HEK293 (cell line): ENCODE results near the gene TTYH2.

Source experiments
- CTCF ChIA-PET: fragments of 350-600 bp; formaldehyde crosslinking; extraction: SDS; loops from one replicate; lab custom pipeline; 2021; ENCODE audit warnings: antibody characterized with exemption; lab: Yijun Ruan, JAX
- POLR2A ChIA-PET: fragments of 300-600 bp; formaldehyde crosslinking; extraction: SDS; loops from one replicate; lab custom pipeline; 2020; ENCODE audit warnings: antibody characterized with exemption, inconsistent platforms; lab: Yijun Ruan, JAX
- H3K27ac ChIP-seq: fragments of 200-500 bp; sonication (Bioruptor generic); 2 replicates; pipeline ENCODE4 v1.5.1; 2014; ENCODE audit warnings: low read depth, low read length, control low read depth, inconsistent platforms; ENCODE audit errors: extremely low read depth
- H3K36me3 ChIP-seq, 2 experiments: fragments of 200-500 bp in 1 of 2; sonication (Bioruptor generic) in 1 of 2; 1 replicate in 1 of 2; 2 replicates in 1 of 2; pipeline ENCODE4 v1.5.1; 2014 to 2017; ENCODE audit warnings: inconsistent platforms in 2 of 2, low read length in 2 of 2; ENCODE audit not compliant: control insufficient read depth in 2 of 2, insufficient read depth in 1 of 2
- H3K4me1 ChIP-seq: fragments of 200-500 bp; sonication (Bioruptor generic); 2 replicates; pipeline ENCODE4 v1.5.1; 2014; ENCODE audit warnings: mild to moderate bottlenecking, low read length, inconsistent platforms; ENCODE audit not compliant: control insufficient read depth, insufficient read depth
- H3K4me3 ChIP-seq: 2 replicates; pipeline ENCODE4 v1.5.1; 2011; ENCODE audit warnings: low read depth, mild to moderate bottlenecking, control low read depth, low read length, moderate library complexity
- H3K9me3 ChIP-seq: fragments of 200-500 bp; sonication (Bioruptor generic); 2 replicates; pipeline ENCODE4 v1.5.1; 2014; ENCODE audit warnings: low read depth, low read length, inconsistent platforms; ENCODE audit not compliant: control insufficient read depth, insufficient read depth
- CTCF ChIP-seq: fragments of 450-650 bp; formaldehyde crosslinking; IDR thresholded peaks from 2 replicates; pipeline ENCODE4 v1.5.1; 2016; ENCODE audit warnings: missing biosample characterization, missing genetic modification characterization
- IKZF3 ChIP-seq: fragments of 450-650 bp; IDR thresholded peaks from 2 replicates; pipeline ENCODE4 v1.5.0; 2018; ENCODE audit warnings: missing biosample characterization, mild to moderate bottlenecking, missing genetic modification characterization, moderate library complexity
- INSM2 ChIP-seq: fragments of 450-650 bp; formaldehyde crosslinking; IDR thresholded peaks from 2 replicates; pipeline ENCODE4 v1.5.1; 2016; ENCODE audit warnings: missing biosample characterization, missing genetic modification characterization
- MEIS1 ChIP-seq: sonication (generic); formaldehyde crosslinking; IDR thresholded peaks from 2 replicates; pipeline ENCODE4 v1.8.1; 2022; ENCODE audit warnings: missing genetic modification reagents, mild to moderate bottlenecking, borderline replicate concordance
- SCRT2 ChIP-seq: fragments of 450-650 bp; formaldehyde crosslinking; IDR thresholded peaks from 2 replicates; pipeline ENCODE4 v1.5.1; 2016; ENCODE audit warnings: missing biosample characterization, missing genetic modification characterization
- SETDB1 ChIP-seq: IDR thresholded peaks from one replicate; pipeline ENCODE4 v1.6.1; 2017; ENCODE audit warnings: mild to moderate bottlenecking, low read length, moderate library complexity, mixed read lengths; ENCODE audit not compliant: insufficient read length
- TSHZ1 ChIP-seq: fragments of 450-650 bp; formaldehyde crosslinking; IDR thresholded peaks from 2 replicates; pipeline ENCODE4 v1.5.1; 2016; ENCODE audit warnings: missing biosample characterization, missing genetic modification characterization, borderline replicate concordance
- YY2 ChIP-seq: fragments of 450-650 bp; formaldehyde crosslinking; IDR thresholded peaks from 2 replicates; pipeline ENCODE4 v1.5.1; 2016; ENCODE audit warnings: missing biosample characterization, missing genetic modification characterization
- ZBTB8A ChIP-seq: fragments of 450-650 bp; formaldehyde crosslinking; IDR thresholded peaks from 2 replicates; pipeline ENCODE4 v1.5.1; 2016; ENCODE audit warnings: missing biosample characterization, missing genetic modification characterization
- ZEB2 ChIP-seq: fragments of 450-650 bp; formaldehyde crosslinking; IDR thresholded peaks from 2 replicates; pipeline ENCODE4 v1.5.1; 2016; ENCODE audit warnings: missing biosample characterization, missing genetic modification characterization
- ZNF112 ChIP-seq: fragments of 450-650 bp; formaldehyde crosslinking; IDR thresholded peaks from 2 replicates; pipeline ENCODE4 v1.5.0; 2017; ENCODE audit warnings: missing biosample characterization, missing genetic modification characterization
- ZNF223 ChIP-seq: fragments of 450-650 bp; formaldehyde crosslinking; IDR thresholded peaks from 2 replicates; pipeline ENCODE4 v1.5.1; 2016; ENCODE audit warnings: missing biosample characterization, missing genetic modification characterization
- ZNF248 ChIP-seq: fragments of 450-650 bp; formaldehyde crosslinking; IDR thresholded peaks from 2 replicates; pipeline ENCODE4 v1.5.1; 2017; ENCODE audit warnings: missing biosample characterization, missing genetic modification characterization
- ZNF404 ChIP-seq: fragments of 450-650 bp; formaldehyde crosslinking; IDR thresholded peaks from 2 replicates; pipeline ENCODE4 v1.5.1; 2017; ENCODE audit warnings: missing biosample characterization, missing genetic modification characterization
- ZNF423 ChIP-seq: fragments of 450-650 bp; formaldehyde crosslinking; IDR thresholded peaks from 2 replicates; pipeline ENCODE4 v1.5.1; 2016; ENCODE audit warnings: missing biosample characterization, missing genetic modification characterization
- ZNF692 ChIP-seq: fragments of 450-650 bp; formaldehyde crosslinking; IDR thresholded peaks from 2 replicates; pipeline ENCODE4 v1.5.1; 2016; ENCODE audit warnings: missing biosample characterization, missing genetic modification characterization
- ZNF76 ChIP-seq: fragments of 450-650 bp; formaldehyde crosslinking; IDR thresholded peaks from 2 replicates; pipeline ENCODE4; 2016; ENCODE audit warnings: low read depth, missing biosample characterization, missing genetic modification characterization, borderline replicate concordance
- ZNF785 ChIP-seq: fragments of 450-650 bp; formaldehyde crosslinking; IDR thresholded peaks from 2 replicates; pipeline ENCODE4 v1.5.1; 2016; ENCODE audit warnings: missing biosample characterization, missing genetic modification characterization
- TF ChIP-seq, protein P1 (sequence below): fragments of 450-650 bp; formaldehyde crosslinking; IDR thresholded peaks from 2 replicates; pipeline ENCODE4 v1.5.1; 2016; ENCODE audit warnings: missing biosample characterization, missing genetic modification characterization, low read depth
- TF ChIP-seq, protein P2 (sequence below): fragments of 450-650 bp; formaldehyde crosslinking; IDR thresholded peaks from 2 replicates; pipeline ENCODE4 v1.5.1; 2016; ENCODE audit warnings: missing biosample characterization, missing genetic modification characterization

Gene TTYH2

GRCh38 chr17:74245145-74245831 lies 31.9 kb downstream of the TTYH2 start:
- ChIA-PET CTCF (no interaction called here), POLR2A (interaction anchor here (0.5 kb wide), 1 partner anchor 256 kb away, joined by 4 read pairs; no protein-coding TSS in a partner anchor)
- H3K4me3 ChIP-seq = no peak overlapping the region
- TF ChIP-seq ZNF248 (tag by site-specific recombination) = no peak
- no peak for TF ChIP-seq ZNF76 (tag by site-specific recombination)
- no peak for TF ChIP-seq TSHZ1 (tag by site-specific recombination)
- TF ChIP-seq SETDB1 = no peak
- no peak for TF ChIP-seq ZNF404
- TF ChIP-seq SCRT2 (tag by site-specific recombination) = no peak
- TF ChIP-seq ZNF423 (tag by site-specific recombination) = peak; percentile 59; the same call in 1 of the 2 replicates
- TF ChIP-seq ZEB2 = no peak
- no peak for TF ChIP-seq IKZF3 (tag by site-specific recombination)
- TF ChIP-seq ZNF692 (tag by site-specific recombination) = no peak
- no peak for TF ChIP-seq ZNF112
- TF ChIP-seq, protein P1, sequence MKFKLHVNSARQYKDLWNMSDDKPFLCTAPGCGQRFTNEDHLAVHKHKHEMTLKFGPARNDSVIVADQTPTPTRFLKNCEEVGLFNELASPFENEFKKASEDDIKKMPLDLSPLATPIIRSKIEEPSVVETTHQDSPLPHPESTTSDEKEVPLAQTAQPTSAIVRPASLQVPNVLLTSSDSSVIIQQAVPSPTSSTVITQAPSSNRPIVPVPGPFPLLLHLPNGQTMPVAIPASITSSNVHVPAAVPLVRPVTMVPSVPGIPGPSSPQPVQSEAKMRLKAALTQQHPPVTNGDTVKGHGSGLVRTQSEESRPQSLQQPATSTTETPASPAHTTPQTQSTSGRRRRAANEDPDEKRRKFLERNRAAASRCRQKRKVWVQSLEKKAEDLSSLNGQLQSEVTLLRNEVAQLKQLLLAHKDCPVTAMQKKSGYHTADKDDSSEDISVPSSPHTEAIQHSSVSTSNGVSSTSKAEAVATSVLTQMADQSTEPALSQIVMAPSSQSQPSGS = no peak
- no peak for TF ChIP-seq INSM2 (tag by site-specific recombination)
- no peak for TF ChIP-seq YY2 (tag by site-specific recombination)
- no peak for TF ChIP-seq CTCF (tag by site-specific recombination)
- 0 out of 2 replicates have a peak, but pooled peaks have one; percentile 21 for TF ChIP-seq ZBTB8A (tag by site-specific recombination)
- TF ChIP-seq MEIS1 (CRISPR knock-in tag) = no peak
- peak; percentile 78 for TF ChIP-seq ZNF223 (tag by site-specific recombination)
- TF ChIP-seq ZNF785 = no peak
- TF ChIP-seq, protein P2, sequence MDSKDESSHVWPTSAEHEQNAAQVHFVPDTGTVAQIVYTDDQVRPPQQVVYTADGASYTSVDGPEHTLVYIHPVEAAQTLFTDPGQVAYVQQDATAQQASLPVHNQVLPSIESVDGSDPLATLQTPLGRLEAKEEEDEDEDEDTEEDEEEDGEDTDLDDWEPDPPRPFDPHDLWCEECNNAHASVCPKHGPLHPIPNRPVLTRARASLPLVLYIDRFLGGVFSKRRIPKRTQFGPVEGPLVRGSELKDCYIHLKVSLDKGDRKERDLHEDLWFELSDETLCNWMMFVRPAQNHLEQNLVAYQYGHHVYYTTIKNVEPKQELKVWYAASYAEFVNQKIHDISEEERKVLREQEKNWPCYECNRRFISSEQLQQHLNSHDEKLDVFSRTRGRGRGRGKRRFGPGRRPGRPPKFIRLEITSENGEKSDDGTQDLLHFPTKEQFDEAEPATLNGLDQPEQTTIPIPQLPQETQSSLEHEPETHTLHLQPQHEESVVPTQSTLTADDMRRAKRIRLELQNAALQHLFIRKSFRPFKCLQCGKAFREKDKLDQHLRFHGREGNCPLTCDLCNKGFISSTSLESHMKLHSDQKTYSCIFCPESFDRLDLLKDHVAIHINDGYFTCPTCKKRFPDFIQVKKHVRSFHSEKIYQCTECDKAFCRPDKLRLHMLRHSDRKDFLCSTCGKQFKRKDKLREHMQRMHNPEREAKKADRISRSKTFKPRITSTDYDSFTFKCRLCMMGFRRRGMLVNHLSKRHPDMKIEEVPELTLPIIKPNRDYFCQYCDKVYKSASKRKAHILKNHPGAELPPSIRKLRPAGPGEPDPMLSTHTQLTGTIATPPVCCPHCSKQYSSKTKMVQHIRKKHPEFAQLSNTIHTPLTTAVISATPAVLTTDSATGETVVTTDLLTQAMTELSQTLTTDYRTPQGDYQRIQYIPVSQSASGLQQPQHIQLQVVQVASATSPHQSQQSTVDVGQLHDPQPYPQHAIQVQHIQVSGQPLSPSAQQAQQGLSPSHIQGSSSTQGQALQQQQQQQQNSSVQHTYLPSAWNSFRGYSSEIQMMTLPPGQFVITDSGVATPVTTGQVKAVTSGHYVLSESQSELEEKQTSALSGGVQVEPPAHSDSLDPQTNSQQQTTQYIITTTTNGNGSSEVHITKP = no peak

More at GRCh38 chr17:74245145-74245831, 31.9 kb downstream of the TTYH2 start:
- Histone ChIP-seq H3K4me1 (no peaks in the 10 kb centered on the region), H3K36me3 (peaks cover 0 to 4% of the 10 kb centered on the region in 2 experiments; a peak in 1 of 3 replicates), H3K27ac (no peak overlapping the region), H3K9me3 (no peaks in the 10 kb centered on the region)
